ENCODE results near the gene SPDYE3.
"Not testable (repeated sequence)": the region's sequence is repeated elsewhere in the genome, so short reads cannot be mapped to it uniquely, and the experiment has no call there.

SPDYE3 gene, protein sequence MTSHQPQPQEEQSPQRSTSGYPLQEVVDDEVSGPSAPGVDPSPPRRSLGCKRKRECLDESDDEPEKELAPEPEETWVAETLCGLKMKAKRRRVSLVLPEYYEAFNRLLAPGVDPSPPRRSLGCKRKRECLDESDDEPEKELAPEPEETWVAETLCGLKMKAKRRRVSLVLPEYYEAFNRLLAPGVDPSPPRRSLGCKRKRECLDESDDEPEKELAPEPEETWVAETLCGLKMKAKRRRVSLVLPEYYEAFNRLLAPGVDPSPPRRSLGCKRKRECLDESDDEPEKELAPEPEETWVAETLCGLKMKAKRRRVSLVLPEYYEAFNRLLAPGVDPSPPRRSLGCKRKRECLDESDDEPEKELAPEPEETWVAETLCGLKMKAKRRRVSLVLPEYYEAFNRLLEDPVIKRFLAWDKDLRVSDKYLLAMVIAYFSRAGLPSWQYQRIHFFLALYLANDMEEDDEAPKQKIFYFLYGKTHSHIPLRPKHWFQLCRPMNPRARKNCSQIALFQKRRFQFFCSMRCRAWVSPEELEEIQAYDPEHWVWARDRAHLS

DNA sequence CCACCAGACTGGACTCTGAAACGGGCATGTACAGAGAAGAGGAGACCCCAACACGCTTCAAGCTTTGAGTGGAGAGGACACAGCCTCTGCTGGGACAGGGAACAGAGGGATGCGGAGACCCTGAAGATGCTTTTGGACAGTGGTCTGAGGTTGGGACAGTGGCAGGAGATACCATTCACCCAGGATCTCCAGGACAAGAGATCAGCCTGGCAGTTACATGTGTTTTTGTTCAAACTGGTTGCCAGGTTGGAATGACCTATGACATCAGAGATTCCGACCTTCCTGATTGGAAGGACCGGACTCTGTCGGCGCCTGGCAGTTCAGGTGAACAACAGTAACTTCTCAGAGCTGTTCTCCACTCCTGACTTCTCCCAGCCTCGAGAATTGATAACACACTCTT, at the start of gene SPDYE3:
Gene SPDYE3, plus strand, starts transcription at position 301 of the 400 bp plus-strand sequence. CDS start 184 bp downstream, outside the sequence.
- in situ Hi-C loops (cut with HindIII; ENCODE audit: low sequenced_read_pairs), result not testable (repeated sequence)

DNA sequence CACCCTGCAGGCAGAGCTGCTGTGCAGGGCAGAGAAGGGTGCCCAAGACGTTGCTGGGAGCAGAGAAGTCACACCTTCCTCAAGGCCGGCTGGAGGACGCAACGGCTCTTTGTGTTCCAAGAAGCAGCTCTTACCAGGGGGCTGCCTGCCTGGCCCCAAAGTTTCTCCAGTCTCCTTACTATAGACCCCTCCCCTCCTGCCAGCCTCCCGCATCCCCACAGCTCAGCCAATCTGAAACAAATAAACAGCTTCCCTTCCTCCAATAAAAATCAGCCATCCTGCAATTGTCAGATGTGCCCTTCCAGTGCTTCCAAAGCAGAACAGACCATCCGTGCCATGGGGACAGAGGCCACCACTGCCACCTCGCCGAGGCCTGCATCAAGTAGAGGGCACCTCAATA, 47.5 kb upstream of the SPDYE3 start:
- in situ Hi-C loops (cut with HindIII; ENCODE audit: low sequenced_read_pairs), result not testable (repeated sequence)

DNA sequence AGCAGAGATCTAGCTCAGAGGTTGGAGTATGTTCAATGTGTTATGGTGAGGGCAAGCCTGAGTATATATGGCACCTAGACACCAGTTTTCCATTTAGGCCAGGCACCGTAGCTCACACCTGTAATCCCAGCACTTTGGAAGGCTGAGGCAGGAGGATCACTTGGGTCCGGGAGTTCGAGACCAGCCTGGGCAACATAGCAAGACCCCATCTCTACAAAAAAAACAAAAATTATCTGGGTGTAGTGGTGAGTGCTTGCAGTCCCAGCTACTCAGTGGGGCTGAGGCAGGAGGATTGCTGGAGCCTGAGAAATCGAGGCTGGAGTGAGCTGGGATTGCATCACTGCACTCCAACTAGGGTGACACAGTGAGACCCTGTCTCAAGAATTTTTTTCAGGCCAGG, 44.6 kb upstream of the SPDYE3 start:
- in situ Hi-C loops (cut with HindIII; ENCODE audit: low sequenced_read_pairs), result not testable (repeated sequence)

DNA sequence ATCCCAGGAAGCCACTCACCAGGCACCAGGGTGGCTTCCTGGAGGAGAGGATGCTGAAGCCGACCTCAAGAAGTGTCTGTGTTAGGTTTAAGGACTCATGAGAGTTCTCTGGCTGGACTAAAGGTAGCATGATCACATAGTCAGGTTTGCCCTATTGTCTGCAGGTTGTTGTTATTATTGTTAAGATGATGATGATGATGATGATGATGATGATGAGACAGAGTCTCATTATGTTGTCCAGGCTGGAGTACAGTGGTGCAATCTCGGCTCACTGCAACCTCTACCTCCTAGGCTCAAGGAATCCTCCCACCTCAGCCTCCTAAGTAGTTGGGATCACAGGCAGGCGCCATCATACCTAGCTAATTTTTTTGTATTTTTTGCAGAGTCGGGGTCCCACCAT, 43.3 kb upstream of the SPDYE3 start:
- in situ Hi-C loops (cut with HindIII; ENCODE audit: low sequenced_read_pairs), result not testable (repeated sequence)

DNA sequence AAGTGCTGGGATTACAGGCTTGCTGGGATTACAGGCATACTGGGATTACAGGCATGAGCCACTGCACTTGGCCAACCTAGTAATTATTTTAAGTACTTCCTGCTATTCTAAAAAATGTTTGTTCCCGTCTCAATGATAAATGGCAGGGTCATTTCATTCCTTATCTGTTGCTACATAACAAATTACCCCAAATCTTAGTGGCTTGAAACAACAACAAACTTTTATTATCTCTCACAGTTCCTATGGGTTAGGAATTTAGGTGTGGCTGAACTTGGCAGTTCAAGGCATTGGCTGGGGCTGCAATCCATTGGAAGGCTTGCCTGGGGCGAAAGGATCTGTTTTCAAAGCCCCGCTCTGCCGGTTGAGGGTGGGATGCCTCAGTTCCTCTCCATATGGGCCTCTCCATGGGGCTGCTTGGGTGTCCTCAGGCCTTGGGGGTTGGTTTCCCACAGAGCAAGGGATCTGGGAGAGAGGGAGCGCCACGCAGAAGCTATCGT, 42.8 kb upstream of the SPDYE3 start:
- in situ Hi-C loops (cut with HindIII; ENCODE audit: low sequenced_read_pairs), result not testable (repeated sequence)

DNA sequence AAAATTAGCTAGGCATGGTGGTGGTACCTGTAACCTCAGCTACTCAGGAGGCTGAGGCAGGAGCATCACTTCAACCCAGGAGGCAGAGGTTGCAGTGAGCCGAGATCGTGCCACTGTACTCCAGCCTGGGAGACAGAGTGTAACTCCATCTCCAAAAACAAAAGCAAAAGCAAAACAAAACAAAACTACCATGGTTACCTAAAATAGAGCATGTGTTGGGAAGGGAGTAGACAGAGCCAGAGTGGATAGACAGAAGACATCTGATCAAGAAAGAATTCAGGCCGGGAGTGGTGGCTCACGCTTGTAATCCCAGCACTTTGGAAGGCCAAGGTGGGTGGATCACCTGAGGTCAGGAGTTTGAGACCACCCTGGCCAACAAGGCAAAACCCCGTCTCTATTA, 41.7 kb upstream of the SPDYE3 start:
- in situ Hi-C loops (cut with HindIII; ENCODE audit: low sequenced_read_pairs), result not testable (repeated sequence)

DNA sequence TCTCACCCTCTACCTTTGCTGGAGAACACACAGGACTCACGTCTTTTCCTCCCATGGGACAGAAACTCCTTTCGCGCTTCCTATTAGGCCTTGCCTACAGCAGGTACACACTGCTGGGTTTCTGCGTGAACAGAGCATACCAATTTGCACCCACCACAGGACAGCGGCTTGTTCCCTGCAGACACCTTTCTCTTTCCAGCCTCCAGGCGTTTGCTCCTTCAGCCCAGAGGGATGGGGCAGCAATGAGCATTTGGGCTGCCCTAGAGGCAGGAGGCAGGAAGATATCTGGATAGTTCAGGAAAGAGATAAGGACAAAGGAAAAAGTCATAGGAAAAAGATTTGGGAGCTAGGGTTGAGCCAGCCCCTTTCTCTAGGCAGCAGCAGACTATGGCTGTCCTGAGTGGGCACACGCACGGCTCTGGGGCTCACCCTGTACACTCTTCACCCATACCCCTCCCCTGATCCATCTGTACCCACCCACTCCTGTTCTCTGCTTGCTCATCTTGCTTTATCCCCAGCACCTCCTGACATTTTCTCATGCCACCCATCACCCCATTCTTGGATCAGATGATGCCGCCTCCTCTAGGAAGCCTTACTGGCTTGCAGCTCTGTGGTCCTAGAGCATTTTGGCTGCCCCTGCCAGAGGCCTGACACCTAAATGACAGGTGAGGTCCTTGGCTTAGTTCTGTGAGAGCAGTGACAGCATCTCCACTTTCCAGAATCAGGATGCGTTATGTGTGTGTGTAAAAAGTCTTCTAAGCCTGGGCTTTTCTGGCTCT, 40.7 kb upstream of the SPDYE3 start:
- in situ Hi-C loops (cut with HindIII; ENCODE audit: low sequenced_read_pairs), result no loop called here

DNA sequence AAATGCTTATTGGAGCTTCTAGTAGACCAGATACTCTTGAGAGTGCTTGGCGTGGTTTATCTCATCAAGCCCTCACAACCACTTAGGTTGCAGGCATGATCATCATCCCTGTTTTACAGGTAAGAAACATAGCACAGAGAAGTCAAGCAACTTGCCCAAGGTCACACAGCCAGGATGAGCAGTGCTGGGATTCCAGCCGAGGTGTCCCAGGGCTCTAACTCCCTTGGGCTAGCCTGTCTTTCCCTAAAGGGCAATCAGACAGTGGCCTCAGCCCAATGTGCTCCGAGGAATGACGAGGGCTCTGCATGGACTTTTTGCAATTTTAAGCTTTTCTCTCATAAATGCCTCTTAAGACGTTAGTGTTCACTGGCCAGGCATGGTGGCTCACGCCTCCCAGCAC, 39.9 kb upstream of the SPDYE3 start:
- in situ Hi-C loops (cut with HindIII; ENCODE audit: low sequenced_read_pairs), result no loop called here

DNA sequence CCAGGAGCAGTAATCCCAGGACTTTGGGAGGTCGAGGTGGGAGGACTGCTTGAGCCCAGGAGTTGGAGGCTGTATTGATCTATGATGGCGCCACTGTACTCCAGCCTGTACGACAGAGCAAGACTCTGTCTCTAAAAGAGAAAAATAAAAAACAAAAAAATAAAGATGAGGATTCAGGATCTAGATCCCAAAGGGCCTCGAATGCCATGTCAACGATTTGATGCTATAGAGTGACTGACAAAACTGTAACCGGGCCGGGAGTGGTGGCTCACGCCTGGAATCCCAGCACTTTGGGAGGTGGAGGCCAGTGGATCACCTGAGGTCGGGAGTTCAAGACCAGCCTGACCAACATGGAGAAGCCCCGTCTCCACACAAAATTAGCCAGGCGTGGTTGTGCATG, 38.6 kb upstream of the SPDYE3 start:
- in situ Hi-C loops (cut with HindIII; ENCODE audit: low sequenced_read_pairs), result not testable (repeated sequence)

DNA sequence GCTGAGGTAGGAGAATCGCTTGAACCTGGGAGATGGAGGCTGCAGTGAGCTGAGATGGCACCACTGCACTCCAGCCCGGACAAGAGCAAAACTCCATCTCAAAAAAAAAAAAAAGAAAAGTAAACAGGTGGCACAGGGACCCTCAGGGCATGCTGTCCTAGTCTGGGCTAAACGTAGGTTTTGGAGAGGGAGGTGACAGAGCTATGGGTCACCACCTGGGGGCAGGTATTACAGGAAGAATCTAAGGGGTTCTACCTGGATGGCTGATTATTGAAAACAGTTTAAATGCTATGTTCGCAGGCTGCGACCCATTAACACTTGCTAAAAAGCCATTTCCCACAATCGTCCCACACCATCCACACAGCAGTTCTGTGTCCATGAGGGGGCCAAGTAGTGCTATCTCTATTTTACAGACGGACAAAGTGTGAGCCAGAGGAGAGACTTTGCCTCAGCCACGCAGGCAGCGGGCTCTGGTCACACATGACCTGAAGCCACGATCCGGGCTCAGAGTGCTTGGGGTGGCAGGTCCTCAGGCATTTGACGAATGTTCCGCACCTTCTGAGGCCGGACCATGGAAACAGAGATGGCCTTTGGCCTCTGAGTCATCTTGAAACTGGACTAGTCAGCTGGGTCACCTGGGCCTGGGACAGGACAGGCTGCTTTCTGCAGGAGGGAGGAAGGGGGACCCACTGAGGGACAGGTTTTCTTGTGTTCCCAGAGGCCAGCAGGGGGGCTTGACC, 38.0 kb upstream of the SPDYE3 start:
- in situ Hi-C loops (cut with HindIII; ENCODE audit: low sequenced_read_pairs), result not testable (repeated sequence)

DNA sequence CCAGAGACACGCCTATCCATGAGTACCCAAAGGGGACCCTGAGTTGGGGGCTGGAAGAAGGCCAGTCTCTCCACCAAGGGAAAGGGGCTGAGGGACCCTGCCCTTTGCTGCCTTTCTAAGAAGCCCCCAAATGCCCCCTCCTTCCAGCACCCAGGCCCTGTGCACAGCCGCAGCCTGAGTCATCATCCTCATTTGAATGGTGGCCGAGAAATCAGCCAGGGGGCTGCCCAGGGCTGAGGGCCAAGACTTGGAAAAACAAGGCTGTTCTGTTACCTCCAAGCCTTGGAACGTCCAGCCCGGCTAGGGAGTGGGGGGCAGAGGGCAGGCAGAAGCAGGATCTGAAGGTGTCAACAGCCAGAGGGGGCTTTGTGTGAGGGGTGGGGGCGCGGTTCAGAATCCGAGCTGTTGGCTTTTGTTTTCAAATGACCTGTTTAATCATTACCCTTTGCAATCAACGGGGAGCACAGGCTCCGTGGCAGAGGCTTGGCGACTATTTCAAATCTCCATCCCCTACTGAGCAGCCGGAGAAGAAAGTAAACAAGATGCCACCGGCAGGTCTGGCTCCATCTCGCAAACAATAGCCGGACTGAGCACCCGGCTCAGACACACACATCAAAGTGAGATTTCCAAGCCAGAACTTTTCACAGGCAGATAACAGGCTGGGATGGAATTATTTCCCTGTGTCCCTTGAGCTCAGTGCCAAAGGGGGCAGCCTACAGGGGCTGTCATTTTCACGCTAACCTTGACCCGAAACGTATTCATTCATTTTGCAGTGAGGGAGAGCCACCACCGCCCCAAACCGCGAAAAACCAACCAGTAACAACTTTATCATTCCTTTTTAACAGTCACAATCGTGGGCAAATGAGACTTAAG, 37.2 kb upstream of the SPDYE3 start:
- in situ Hi-C loops (cut with HindIII; ENCODE audit: low sequenced_read_pairs), result not testable (repeated sequence)

DNA sequence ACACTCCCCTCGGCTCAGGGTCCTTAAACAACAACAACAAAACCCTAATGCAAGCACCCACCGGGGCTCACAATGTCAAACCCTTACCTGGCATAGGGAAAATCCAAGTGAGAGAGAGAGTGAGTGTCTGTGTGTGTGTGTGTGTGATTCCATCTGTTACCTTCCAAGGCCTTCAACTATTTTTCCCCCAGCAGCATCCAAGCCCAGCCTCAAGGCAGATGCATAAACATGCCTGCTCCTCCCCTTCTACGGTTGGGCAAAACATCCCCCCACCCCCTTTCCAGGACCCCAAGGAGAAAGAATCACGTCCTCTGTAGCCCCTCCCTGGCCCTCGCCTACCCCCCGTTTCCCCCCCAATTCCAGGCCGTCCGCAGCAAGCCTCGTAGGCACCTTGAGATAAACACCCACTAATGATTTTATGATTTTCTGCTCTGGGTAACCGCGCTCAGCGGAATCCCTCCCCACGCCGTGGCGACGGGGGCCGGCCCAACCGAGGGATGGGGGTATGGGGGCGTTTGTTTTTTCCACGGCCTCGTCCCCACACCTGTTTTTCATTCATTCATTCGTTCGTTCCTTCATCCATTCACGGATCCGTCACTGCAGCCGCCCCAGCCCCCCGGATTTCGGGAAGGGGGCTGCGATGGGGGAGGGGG, 36.4 kb upstream of the SPDYE3 start:
- in situ Hi-C loops (cut with HindIII; ENCODE audit: low sequenced_read_pairs), result not testable (repeated sequence)

DNA sequence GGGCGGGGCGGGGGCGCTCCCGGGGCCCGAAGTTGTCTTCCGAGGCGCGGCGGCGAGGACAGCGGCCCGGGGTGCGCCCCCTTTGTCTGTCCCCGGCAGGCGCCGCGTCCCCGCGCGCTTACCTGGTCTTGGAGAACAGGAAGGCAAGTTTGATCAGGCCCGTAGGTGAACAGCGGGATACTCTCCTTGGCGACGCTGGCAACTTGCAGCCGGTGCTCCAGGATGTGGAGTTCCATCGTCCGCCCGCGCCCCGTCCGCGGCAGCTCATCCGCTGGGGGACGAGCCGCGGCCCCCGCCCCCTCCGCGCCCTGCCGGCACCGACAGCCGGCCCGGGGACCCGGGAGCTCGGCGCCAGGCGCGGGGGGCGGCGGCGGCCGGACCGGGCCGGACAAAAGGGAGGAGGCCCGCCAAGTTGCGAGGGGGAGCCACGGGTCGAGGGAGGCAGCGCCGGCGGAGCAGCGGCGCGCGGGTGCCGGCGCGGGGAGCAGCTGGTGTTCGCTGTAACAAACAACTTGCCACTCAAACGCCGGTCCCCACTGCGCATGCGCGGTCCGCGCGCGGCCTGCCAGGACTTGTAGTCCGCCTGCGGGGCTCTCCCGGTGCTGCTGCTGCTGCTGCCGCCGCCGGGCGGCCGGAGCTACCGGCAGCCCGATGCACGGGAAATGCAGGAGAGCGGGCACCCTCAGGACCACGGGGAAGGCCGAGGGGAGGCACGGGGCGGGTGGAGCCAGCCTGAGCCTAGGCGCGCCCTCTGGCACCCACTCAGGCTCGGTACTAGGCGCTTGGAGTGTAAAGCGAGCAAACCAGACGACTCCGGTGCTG, 35.6 kb upstream of the SPDYE3 start:
- in situ Hi-C loops (cut with HindIII; ENCODE audit: low sequenced_read_pairs), result no loop called here

DNA sequence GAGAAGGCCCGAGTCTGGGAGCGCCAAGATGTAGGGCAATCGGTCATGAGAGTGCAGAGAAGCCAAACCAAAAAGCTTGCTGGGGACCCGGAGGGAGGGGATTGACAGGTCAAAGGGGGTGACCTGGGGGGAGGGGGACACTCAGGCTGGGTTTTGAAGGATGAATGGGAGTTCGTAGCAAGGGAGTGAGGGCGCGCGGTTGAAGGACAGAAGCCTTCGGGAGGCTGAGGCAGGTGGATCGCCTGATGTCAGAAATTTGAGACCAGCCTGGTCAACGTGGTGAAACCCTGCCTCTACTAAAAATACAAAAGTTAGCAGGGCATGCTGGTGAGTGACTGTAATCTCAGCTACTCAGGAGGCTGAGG, 35.0 kb upstream of the SPDYE3 start:
- in situ Hi-C loops (cut with HindIII; ENCODE audit: low sequenced_read_pairs), result not testable (repeated sequence)

DNA sequence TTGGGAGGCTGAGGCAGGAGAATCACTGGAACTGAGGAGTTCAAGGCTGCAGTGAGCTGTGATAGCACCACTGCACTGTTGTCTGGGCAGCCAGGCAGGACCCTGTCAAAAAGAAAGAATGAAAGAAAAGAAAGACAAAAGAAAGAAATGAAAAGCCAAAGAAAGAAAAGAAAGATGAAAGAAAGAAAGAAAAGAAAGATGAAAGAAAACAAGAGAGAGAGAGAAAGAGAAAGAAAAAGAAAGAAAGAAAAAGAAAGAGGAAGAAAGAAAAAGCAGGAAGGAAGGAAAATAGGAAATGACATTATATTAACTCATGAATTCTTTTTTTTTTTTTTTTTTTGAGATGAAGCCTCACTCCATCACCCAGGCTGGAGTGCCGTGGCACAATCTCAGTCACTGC, 32.4 kb upstream of the SPDYE3 start:
- in situ Hi-C loops (cut with HindIII; ENCODE audit: low sequenced_read_pairs), result no loop called here

DNA sequence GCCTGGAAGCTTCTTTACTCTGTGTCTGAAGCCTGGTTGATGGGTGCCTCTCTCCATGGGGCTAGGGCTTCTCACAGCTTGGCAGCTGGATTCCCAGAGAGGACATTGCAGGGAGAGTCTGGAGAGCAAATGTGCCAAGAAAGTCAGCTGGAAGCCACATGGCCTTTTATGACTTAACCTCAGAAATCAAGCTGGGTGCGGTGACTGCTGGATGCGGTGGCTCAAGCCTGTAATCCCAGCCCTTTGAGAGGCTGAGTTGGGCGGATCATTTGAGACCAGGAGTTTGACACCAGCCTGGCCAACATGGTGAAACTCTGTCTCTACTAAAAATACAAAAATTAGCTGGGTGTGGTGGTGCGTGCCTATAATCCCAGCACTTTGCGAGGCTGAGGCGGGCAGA, 31.4 kb upstream of the SPDYE3 start:
- in situ Hi-C loops (cut with HindIII; ENCODE audit: low sequenced_read_pairs), result not testable (repeated sequence)

DNA sequence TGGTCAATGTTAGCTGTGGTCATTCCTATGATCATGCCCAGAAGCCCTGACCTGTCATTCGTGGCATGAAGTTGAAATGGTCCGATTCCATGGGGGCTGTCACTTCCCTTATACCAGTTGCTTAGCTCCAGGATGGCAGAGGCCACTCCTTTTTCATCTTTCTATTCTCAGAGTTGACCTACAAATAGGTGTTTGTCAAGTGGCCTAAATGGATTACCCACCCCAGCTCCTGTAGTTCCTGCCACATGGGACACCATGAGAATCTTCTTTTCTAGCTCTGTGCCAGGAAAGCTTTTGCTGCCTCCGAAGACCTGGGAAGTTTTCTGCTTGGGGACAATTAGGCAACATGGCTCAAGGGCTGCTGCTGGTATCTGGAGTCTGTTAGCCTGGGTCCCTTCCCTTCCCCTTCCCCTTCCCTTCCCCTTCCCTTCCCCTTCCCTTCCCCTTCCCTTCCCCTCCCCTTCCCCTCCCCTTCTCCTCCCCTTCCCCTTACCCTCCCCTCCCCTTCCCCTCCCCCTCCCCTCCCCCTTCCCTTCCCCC, 25.4 kb upstream of the SPDYE3 start:
- in situ Hi-C loops (cut with HindIII; ENCODE audit: low sequenced_read_pairs), result not testable (repeated sequence)

DNA sequence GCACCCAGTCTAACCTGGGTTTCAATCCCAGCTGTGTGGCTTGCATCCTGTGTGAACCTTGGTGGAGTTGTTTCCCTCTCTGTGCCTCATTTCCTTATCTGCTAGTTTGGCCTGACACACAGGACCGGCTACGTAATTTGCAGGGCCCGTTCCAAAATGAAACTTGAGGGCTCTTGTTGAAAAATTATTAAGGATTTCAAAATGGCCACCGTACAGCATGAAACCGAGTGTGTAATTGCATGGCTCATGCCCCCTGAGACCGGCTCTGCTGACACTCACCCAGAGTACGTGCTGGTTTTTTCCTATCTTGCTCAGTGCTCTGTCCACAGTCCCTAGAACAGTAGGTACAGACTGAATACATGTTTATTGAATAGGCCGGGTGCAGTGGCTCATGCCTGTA, 24.4 kb upstream of the SPDYE3 start:
- in situ Hi-C loops (cut with HindIII; ENCODE audit: low sequenced_read_pairs), result not testable (repeated sequence)

Measured in DLD1 (cell line).